Non-pigmented ciliary epithelial cell (primary cell): ENCODE data around the gene KBTBD13.

Experiments
- DNase-seq: peaks from one replicate; pipeline ENCODE4 v3.0.0-alpha.2; 2010; ENCODE audit warnings: low read depth

Gene KBTBD13

DNA sequence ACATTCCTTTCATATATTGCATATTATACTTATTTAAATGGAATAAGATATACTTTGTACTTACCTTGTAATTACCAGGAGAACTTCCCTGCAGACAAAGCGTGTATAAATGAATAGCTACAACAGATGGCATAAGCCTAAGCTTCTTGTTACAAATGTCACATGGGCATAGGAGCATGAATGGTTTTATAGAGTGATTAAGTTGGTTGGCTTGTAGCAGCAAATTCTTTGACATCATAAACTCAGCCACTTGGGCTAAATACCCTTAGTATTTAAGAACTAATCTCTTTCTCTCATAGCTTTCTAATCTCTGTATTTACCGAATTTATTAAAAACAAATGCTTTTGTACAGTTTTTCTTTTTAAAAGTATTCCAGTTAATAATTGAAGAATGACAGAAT is 38.5 kb downstream of the KBTBD13 start, which contains the start of gene UBAP1L:
Gene UBAP1L (minus strand): TSS at position 115 of the 400 bp plus-strand sequence. CDS start 8,985 bp downstream, outside the sequence.
- DNase-seq, result no peak

GRCh38 chr15:65115542-65115941 is 39.0 kb downstream of the KBTBD13 start:
- DNase-seq, result no peak
